Neural cell (in vitro differentiated cells): Measurements from ENCODE around the gene TRPV3. TPM values are rescaled to one million over a fixed set of nuclear protein-coding genes. Genes with fewer than 3 reads are reported as not detected.

Experiments used
- H2AFZ ChIP-seq: fragments of 200-600, 300-800 bp; sonication (generic), shearing (Covaris generic); 2 replicates; pipeline ENCODE4 v1.6.0; 2014; ENCODE audit warnings: low read depth, mild to moderate bottlenecking, antibody characterized with exemption, low read length, moderate library complexity
- H3F3A ChIP-seq: fragments of 200-600 bp; shearing (Covaris generic); 2 replicates; pipeline ENCODE4 v1.6.1; 2016; ENCODE audit warnings: mild to moderate bottlenecking, moderate library complexity, mixed read lengths, antibody characterized with exemption, low read length; ENCODE audit not compliant: insufficient read depth, poor library complexity, severe bottlenecking
- H3K27ac ChIP-seq: fragments of 200-600, 300-800 bp; sonication (generic), shearing (Covaris generic); 2 replicates; pipeline ENCODE4 v1.5.1; 2014; ENCODE audit warnings: mild to moderate bottlenecking, low read length, moderate library complexity
- H3K27me3 ChIP-seq: fragments of 300-800, 200-600 bp; sonication (generic), shearing (Covaris generic); 2 replicates; pipeline ENCODE4 v1.6.0; 2014; ENCODE audit warnings: mild to moderate bottlenecking, low read depth, low read length, moderate library complexity; ENCODE audit not compliant: insufficient read depth
- H3K36me3 ChIP-seq: fragments of 300-800, 200-600 bp; sonication (generic), shearing (Covaris generic); 2 replicates; pipeline ENCODE4 v1.5.1; 2014; ENCODE audit warnings: mild to moderate bottlenecking, antibody characterized with exemption, low read length, moderate library complexity; ENCODE audit not compliant: insufficient read depth
- H3K4me2 ChIP-seq: fragments of 300-800, 200-600 bp; sonication (generic), shearing (Covaris generic); 2 replicates; pipeline ENCODE4 v1.6.0; 2014; ENCODE audit warnings: mild to moderate bottlenecking, low read length
- H3K4me3 ChIP-seq: fragments of 300-800, 200-600 bp; sonication (generic), shearing (Covaris generic); 2 replicates; pipeline ENCODE4 v1.5.1; 2014; ENCODE audit warnings: mild to moderate bottlenecking, low read length, moderate library complexity
- H3K79me2 ChIP-seq: fragments of 200-600 bp; shearing (Covaris generic); replicated peaks from 2 replicates; pipeline ENCODE4 v1.6.0; 2014; ENCODE audit warnings: mild to moderate bottlenecking, low read length, moderate library complexity; ENCODE audit not compliant: insufficient read depth
- H3K9ac ChIP-seq: fragments of 300-800, 200-600 bp; sonication (generic), shearing (Covaris generic); 2 replicates; pipeline ENCODE4 v1.6.1; 2016; ENCODE audit warnings: mild to moderate bottlenecking, low read length, mixed read lengths
- H3K9me2 ChIP-seq: fragments of 200-600 bp; shearing (Covaris generic); 2 replicates; pipeline ENCODE4 v1.6.1; 2016; ENCODE audit warnings: mild to moderate bottlenecking, low read length, mixed read lengths; ENCODE audit not compliant: insufficient read depth
- H3K9me3 ChIP-seq: fragments of 200-600, 300-800 bp; sonication (generic), shearing (Covaris generic); 2 replicates; pipeline ENCODE4 v1.6.1; 2016; ENCODE audit warnings: mild to moderate bottlenecking, mixed run types, low read length, moderate library complexity, mixed read lengths
- H4K20me1 ChIP-seq: fragments of 200-600 bp; shearing (Covaris generic); 2 replicates; pipeline ENCODE4 v1.6.1; 2016; ENCODE audit warnings: mild to moderate bottlenecking, mixed run types; ENCODE audit not compliant: insufficient read depth
- CTCF ChIP-seq: fragments of 450-650 bp; IDR thresholded peaks from 2 replicates; pipeline ENCODE4 v1.5.1; 2014; ENCODE audit warnings: antibody characterized with exemption, mild to moderate bottlenecking, moderate library complexity; ENCODE audit not compliant: poor library complexity, severe bottlenecking
- EP300 ChIP-seq: fragments of 450-650 bp; conservative IDR thresholded peaks from 2 replicates; pipeline ENCODE4 v1.6.1; 2014; ENCODE audit warnings: antibody characterized with exemption, mild to moderate bottlenecking, moderate library complexity; ENCODE audit not compliant: poor library complexity, severe bottlenecking
- EZH2 ChIP-seq: fragments of 200-600, 300-800 bp; shearing (Covaris generic), sonication (generic); IDR thresholded peaks from 2 replicates; pipeline ENCODE4 v1.6.1; 2014; ENCODE audit warnings: antibody characterized with exemption, low read length, borderline replicate concordance, mild to moderate bottlenecking; ENCODE audit not compliant: insufficient read depth, poor library complexity, severe bottlenecking
- MXI1 ChIP-seq: fragments of 450-650 bp; conservative IDR thresholded peaks from 2 replicates; pipeline ENCODE4 v1.6.1; 2014; ENCODE audit warnings: antibody characterized with exemption, mild to moderate bottlenecking; ENCODE audit not compliant: poor library complexity, severe bottlenecking
- POLR2AphosphoS5 ChIP-seq: IDR thresholded peaks from 2 replicates; pipeline ENCODE4 v1.6.1; 2012
- RAD21 ChIP-seq: fragments of 450-650 bp; conservative IDR thresholded peaks from 2 replicates; pipeline ENCODE4 v1.6.1; 2014; ENCODE audit warnings: antibody characterized with exemption, mild to moderate bottlenecking, moderate library complexity
- REST ChIP-seq: IDR thresholded peaks from 2 replicates; pipeline ENCODE4 v1.6.1; 2012; ENCODE audit warnings: borderline replicate concordance
- SMC3 ChIP-seq: fragments of 450-650 bp; conservative IDR thresholded peaks from 2 replicates; pipeline ENCODE4 v1.6.1; 2014; ENCODE audit warnings: antibody characterized with exemption, mild to moderate bottlenecking, moderate library complexity; ENCODE audit not compliant: poor library complexity
- TAF1 ChIP-seq: IDR thresholded peaks from 2 replicates; pipeline ENCODE4 v1.6.1; 2012; ENCODE audit warnings: low read depth
- polyA plus RNA-seq: library from polyadenylated mRNA; depleted of rRNA; stranded (reverse); fragments of >200 nt; gene quantifications from 2 replicates; pipeline ENCODE4 v1.2.3, GENCODE V29; 2014

Gene TRPV3
- polyA plus RNA-seq, 1 donor from 2014 or later: 0.19 TPM

DNA sequence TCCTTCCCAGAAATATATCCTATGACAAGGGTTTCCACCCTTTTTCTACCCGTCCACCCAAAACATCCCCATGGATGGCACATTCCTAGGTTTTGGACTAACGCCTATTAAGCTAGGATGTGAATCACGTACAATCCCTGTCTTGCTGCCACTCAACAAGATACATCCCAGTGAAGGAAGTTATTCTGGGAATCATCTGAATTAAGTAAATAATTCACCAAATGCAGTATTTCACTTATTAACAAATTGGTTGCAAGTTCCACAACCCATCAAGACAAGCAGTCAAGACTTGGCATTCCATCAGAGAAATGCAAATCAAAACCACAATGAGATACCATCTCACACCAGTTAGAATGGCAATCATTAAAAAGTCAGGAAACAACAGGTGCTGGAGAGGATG lies 49.7 kb downstream of the TRPV3 start:
- Histone ChIP-seq H3K27me3 (no peaks in the 10 kb centered on the region), H3K9me2 (no peaks in the 10 kb centered on the region), H3K79me2 (no peaks in the 10 kb centered on the region), H4K20me1 (no peaks in the 10 kb centered on the region), H3K9me3 (no peaks in the 10 kb centered on the region), H2AFZ (no peak overlapping the region), H3K9ac (no peak overlapping the region), H3F3A (no peaks in the 10 kb centered on the region), H3K4me2 (no peak overlapping the region), H3K27ac (no peak overlapping the region), H3K36me3 (no peaks in the 10 kb centered on the region), H3K4me3 (no peak overlapping the region)
- TF ChIP-seq CTCF: no peak
- no peak for TF ChIP-seq EP300
- TF ChIP-seq TAF1: no peak
- TF ChIP-seq SMC3: no peak

- Histone ChIP-seq H3K36me3 (no peaks in the 10 kb centered on the region), H3F3A (no peaks in the 10 kb centered on the region), H3K9me2 (no peaks in the 10 kb centered on the region), H4K20me1 (no peaks in the 10 kb centered on the region), H3K79me2 (no peaks in the 10 kb centered on the region), H3K27ac (no peak overlapping the region), H3K9ac (no peak overlapping the region), H3K27me3 (no peaks in the 10 kb centered on the region), H3K9me3 (no peaks in the 10 kb centered on the region), H3K4me3 (no peak overlapping the region), H2AFZ (no peak overlapping the region), H3K4me2 (no peak overlapping the region)
- TF ChIP-seq CTCF (no peak), EP300 (no peak), TAF1 (no peak)
These were observed 50.5 kb downstream of the TRPV3 start for GRCh38 chr17:3507071-3507470.

DNA sequence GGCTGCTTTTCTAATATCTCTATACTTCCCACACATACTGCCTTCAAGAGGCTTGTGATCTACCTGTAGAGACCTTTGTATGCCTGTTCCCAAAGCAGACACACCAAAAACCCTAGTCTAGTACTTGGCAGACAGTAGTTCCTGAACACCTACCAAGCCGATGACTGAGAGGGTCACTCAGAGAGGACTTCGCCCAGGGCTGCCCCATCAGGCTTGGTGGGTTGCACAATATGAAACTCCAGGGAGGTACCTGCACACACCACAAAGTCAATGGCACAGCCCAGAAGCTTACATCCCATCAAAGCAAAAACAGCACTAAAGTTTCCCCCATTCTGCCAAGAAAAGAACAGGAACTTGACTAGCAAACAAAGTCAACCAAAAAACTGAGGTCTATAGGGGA lies 51.6 kb downstream of the TRPV3 start:
- Histone ChIP-seq H3K27ac (no peak overlapping the region), H3F3A (no peaks in the 10 kb centered on the region), H3K9ac (no peak overlapping the region), H3K79me2 (no peaks in the 10 kb centered on the region), H3K36me3 (no peaks in the 10 kb centered on the region), H3K9me2 (no peaks in the 10 kb centered on the region), H3K9me3 (no peaks in the 10 kb centered on the region), H3K4me2 (no peak overlapping the region), H3K4me3 (no peak overlapping the region), H3K27me3 (no peaks in the 10 kb centered on the region), H4K20me1 (no peaks in the 10 kb centered on the region), H2AFZ (no peak overlapping the region)
- TF ChIP-seq EP300 (no peak), MXI1 (no peak)

GRCh38 chr17:3505008-3505407 lies 52.6 kb downstream of the TRPV3 start:
- H4K20me1 ChIP-seq: no peaks in the 10 kb centered on the region
- TF ChIP-seq REST (no peak), RAD21 (no peak), EZH2 (no peak), EP300 (no peak), POLR2AphosphoS5 (no peak), SMC3 (no peak), CTCF (no peak)

More at GRCh38 chr17:3505008-3505407, 52.6 kb downstream of the TRPV3 start:
- H2AFZ ChIP-seq: no peak overlapping the region
- H3K9ac ChIP-seq: no peak overlapping the region
- H3K4me2 ChIP-seq: no peak overlapping the region
- H3F3A ChIP-seq: no peaks in the 10 kb centered on the region
- H3K4me3 ChIP-seq: no peak overlapping the region
- no peak overlapping the region for H3K27ac ChIP-seq
- no peaks in the 10 kb centered on the region for H3K9me2 ChIP-seq
- H3K27me3 ChIP-seq: no peaks in the 10 kb centered on the region
- H3K36me3 ChIP-seq: no peaks in the 10 kb centered on the region
- H3K79me2 ChIP-seq: no peaks in the 10 kb centered on the region
- H3K9me3 ChIP-seq: no peaks in the 10 kb centered on the region
